GM23338 (cell line): Measurements from ENCODE around the gene AGPAT3.
A peak's percentile ranks its signal among the peaks of the same experiment; 100 is the strongest.

ENCODE experiments used
- CREB1 ChIP-seq: fragments of 250-450 bp; sonication (Bioruptor Pico); IDR thresholded peaks from 2 replicates; pipeline ENCODE4 v1.5.0; 2020; ENCODE audit warnings: low read depth, mild to moderate bottlenecking, moderate library complexity
- CTCF ChIP-seq, 2 experiments: fragments of 200-600 bp in 1 of 2; sonication (generic) in 1 of 2; conservative IDR thresholded peaks; 2 replicates each; pipeline versions ENCODE4 v1.5.1 to v1.6.1; 2016 to 2017; ENCODE audit warnings: antibody characterized with exemption in 2 of 2, low read depth in 2 of 2, mild to moderate bottlenecking in 2 of 2, moderate library complexity in 1 of 2
- ETS1 ChIP-seq: IDR thresholded peaks from 2 replicates; pipeline ENCODE4 v1.6.1; 2016; ENCODE audit warnings: antibody characterized with exemption
- EZH2 ChIP-seq: fragments of 200-600 bp; sonication (generic); IDR thresholded peaks from one replicate; pipeline ENCODE4 v1.8.0; 2017; ENCODE audit warnings: antibody characterized with exemption, mild to moderate bottlenecking, low read depth; ENCODE audit not compliant: unreplicated experiment
- EZH2phosphoT487 ChIP-seq: fragments of 200-600 bp; sonication (generic); IDR thresholded peaks from one replicate; pipeline ENCODE4 v1.8.1; 2018; ENCODE audit warnings: antibody characterized with exemption; ENCODE audit not compliant: unreplicated experiment
- JUNB ChIP-seq: IDR thresholded peaks from one replicate; pipeline ENCODE4 v1.6.1; 2016; ENCODE audit warnings: antibody characterized with exemption; ENCODE audit not compliant: unreplicated experiment
- POLR2AphosphoS5 ChIP-seq: IDR thresholded peaks from 2 replicates; pipeline ENCODE4 v1.6.1; 2016; ENCODE audit warnings: antibody characterized with exemption, low read depth
- REST ChIP-seq: IDR thresholded peaks from one replicate; pipeline ENCODE4 v1.6.1; 2018; ENCODE audit warnings: antibody characterized with exemption; ENCODE audit not compliant: unreplicated experiment
- STAT1 ChIP-seq: IDR thresholded peaks from one replicate; pipeline ENCODE4 v1.6.1; 2016; ENCODE audit warnings: antibody characterized with exemption; ENCODE audit not compliant: unreplicated experiment
- ZNF114 ChIP-seq: fragments of 250-450 bp; sonication (Bioruptor Pico); IDR thresholded peaks from 2 replicates; pipeline ENCODE4 v1.5.0; 2020; ENCODE audit warnings: mild to moderate bottlenecking, moderate library complexity
- ZNF331 ChIP-seq: fragments of 250-450 bp; sonication (Bioruptor Pico); IDR thresholded peaks from 2 replicates; pipeline ENCODE4 v1.5.0; 2020; ENCODE audit warnings: low read depth, mild to moderate bottlenecking, moderate library complexity
- ZNF462 ChIP-seq: fragments of 250-450 bp; sonication (Bioruptor Pico); IDR thresholded peaks from 2 replicates; pipeline ENCODE4 v1.5.0; 2020; ENCODE audit warnings: mild to moderate bottlenecking, moderate library complexity

- no peak for TF ChIP-seq CTCF (conservative IDR thresholded peaks at IDR 0.05; ENCODE audit: low read depth in 2 of 2)
- no peak for TF ChIP-seq EZH2
- TF ChIP-seq ZNF114, result no peak
- peak; percentile 70 for TF ChIP-seq POLR2AphosphoS5
- TF ChIP-seq CREB1 (CRISPR knock-in tag), result peak; percentile 89
- no peak for TF ChIP-seq REST
- TF ChIP-seq EZH2phosphoT487, result no peak
- peak; percentile 76 for TF ChIP-seq ETS1
- no peak for TF ChIP-seq STAT1
- TF ChIP-seq JUNB, result no peak
- no peak for TF ChIP-seq ZNF331 (CRISPR knock-in tag)
- TF ChIP-seq ZNF462, result no peak
Observed at GRCh38 chr21:44011579-44012473, 146.8 kb downstream of the AGPAT3 start, which contains the start of gene TRAPPC10.
